GM12891 (cell line): ENCODE measurements around the gene PRSS38.

Source experiments
- PAX5 ChIP-seq: IDR thresholded peaks from 2 replicates; pipeline ENCODE4 v1.6.1; 2011; ENCODE audit warnings: low read length, moderate library complexity, mild to moderate bottlenecking; ENCODE audit not compliant: insufficient read depth, severe bottlenecking
- POLR2A ChIP-seq: IDR thresholded peaks from 2 replicates; pipeline ENCODE4 v1.6.1; 2011; ENCODE audit warnings: low read depth, low read length, control low read depth
- POLR2AphosphoS5 ChIP-seq: IDR thresholded peaks from 2 replicates; pipeline ENCODE4 v1.6.1; 2011; ENCODE audit warnings: low read depth, low read length, control low read depth
- POU2F2 ChIP-seq: IDR thresholded peaks from 2 replicates; pipeline ENCODE4 v1.6.1; 2011; ENCODE audit warnings: low read depth, mild to moderate bottlenecking, control low read depth, low read length, moderate library complexity
- SPI1 ChIP-seq: IDR thresholded peaks from 2 replicates; pipeline ENCODE4 v1.6.1; 2011; ENCODE audit warnings: low read depth, low read length, control low read depth
- TAF1 ChIP-seq: IDR thresholded peaks from 2 replicates; pipeline ENCODE4 v1.6.1; 2011; ENCODE audit warnings: low read depth, low read length, control low read depth

DNA sequence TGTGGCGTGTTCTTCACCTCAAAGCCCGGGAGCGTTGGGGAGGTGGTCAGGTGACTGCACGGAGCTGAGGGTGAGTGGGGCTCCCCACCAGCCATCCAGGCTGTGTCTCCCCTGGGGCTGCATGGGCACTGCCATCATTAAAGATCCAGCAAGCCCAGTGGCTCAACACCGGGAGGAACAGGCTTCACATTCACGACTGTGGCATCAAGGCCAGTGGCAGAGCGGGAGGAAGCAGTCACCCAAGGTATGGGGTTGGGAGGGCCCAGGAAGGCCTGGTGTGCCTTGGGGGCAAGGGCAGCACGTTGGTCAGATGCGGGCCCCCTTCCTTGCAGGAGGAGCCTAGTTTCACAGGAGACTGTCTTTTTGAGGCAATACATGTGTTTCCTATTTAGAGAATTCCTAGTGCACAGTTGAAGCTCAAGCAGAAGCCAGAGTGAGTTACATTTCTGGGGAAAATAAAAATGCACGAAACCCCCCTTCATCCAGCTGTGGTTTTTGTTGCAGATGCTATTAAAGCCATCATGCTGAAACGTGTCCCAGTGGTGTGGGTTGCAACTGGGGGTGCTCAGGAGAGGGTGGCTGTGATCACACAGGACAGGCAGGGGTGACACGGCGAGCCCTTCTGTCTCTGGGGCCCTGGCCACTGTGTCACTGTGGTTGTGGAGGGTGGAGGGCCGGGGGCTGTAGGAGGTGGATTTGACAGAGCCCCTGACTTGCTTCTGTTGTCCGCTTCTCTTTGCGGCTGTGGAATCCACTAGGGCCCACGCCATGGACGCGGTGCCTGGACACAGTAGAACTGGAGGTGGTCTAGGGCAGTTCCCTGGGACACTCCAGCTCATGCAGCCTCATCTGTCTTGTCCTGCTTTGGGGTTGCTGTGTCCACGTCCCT lies 46.2 kb upstream of the PRSS38 start:
- TF ChIP-seq POLR2A = no peak
- no peak for TF ChIP-seq POLR2AphosphoS5
- TF ChIP-seq TAF1 = no peak
- no peak for TF ChIP-seq SPI1
- no peak for TF ChIP-seq PAX5
- no peak for TF ChIP-seq POU2F2
